Esophagus muscularis mucosa (tissue), 4 donors: ENCODE measurements around the gene KRTAP1-4. TPM values are rescaled to one million over a fixed set of nuclear protein-coding genes. Genes with fewer than 3 reads are reported as not detected.

Experiments used
- DNase-seq: peaks from one replicate; pipeline ENCODE4 v3.0.0-alpha.2; 2017; ENCODE audit errors: extremely low spot score
- H3K27ac ChIP-seq, 4 donors: fragments of 200-600 bp; sonication (generic); replicated peaks in 1 of 4; 1 replicate in 3 of 4; 2 replicates in 1 of 4; pipeline ENCODE4 v1.5.1; 2016 to 2019; ENCODE audit warnings: mild to moderate bottlenecking in 1 of 4
- H3K27me3 ChIP-seq, 4 donors: fragments of 200-600 bp; sonication (generic); one replicate each; pipeline versions ENCODE4 v1.5.1 to v1.6.0; 2016 to 2019
- H3K36me3 ChIP-seq, 4 donors: fragments of 200-600 bp; sonication (generic); one replicate each; pipeline ENCODE4 v1.5.1; 2016 to 2019
- H3K4me1 ChIP-seq, 4 donors: fragments of 200-600 bp; sonication (generic); one replicate each; pipeline ENCODE4 v1.5.1; 2016 to 2019
- H3K4me3 ChIP-seq, 4 donors: fragments of 200-600 bp; sonication (generic); 1 replicate in 2 of 4; 2 replicates in 2 of 4; pipeline ENCODE4 v1.5.1; 2016 to 2019; ENCODE audit warnings: mild to moderate bottlenecking in 4 of 4, moderate library complexity in 1 of 4
- H3K9me3 ChIP-seq, 4 donors: fragments of 200-600 bp; sonication (generic); 1 replicate in 3 of 4; 2 replicates in 1 of 4; pipeline ENCODE4 v1.5.1; 2016 to 2019
- CTCF ChIP-seq, 3 experiments: fragments of 200-600 bp in 2 of 3; fragments of 450-650 bp in 1 of 3; sonication (generic) in 2 of 3; IDR thresholded peaks; one replicate each; pipeline ENCODE4 v1.5.1; 2017 to 2019; ENCODE audit warnings: antibody characterized with exemption in 3 of 3, mild to moderate bottlenecking in 2 of 3, moderate library complexity in 1 of 3
- EP300 ChIP-seq: sonication (generic); formaldehyde crosslinking; IDR thresholded peaks from one replicate; pipeline ENCODE4 v1.6.1; 2017; ENCODE audit warnings: antibody characterized with exemption
- POLR2A ChIP-seq: fragments of 450-650 bp; IDR thresholded peaks from one replicate; pipeline ENCODE4 v1.6.1; 2017; ENCODE audit warnings: antibody characterized with exemption, moderate library complexity, mild to moderate bottlenecking, low read depth
- POLR2AphosphoS5 ChIP-seq, 2 donors: sonication (generic); formaldehyde crosslinking; IDR thresholded peaks; one replicate each; pipeline ENCODE4 v1.6.1; 2017; ENCODE audit warnings: antibody characterized with exemption in 2 of 2
- whole genome bisulfite sequencing: methylation state at CpG from one replicate; pipeline ENCODE4 v1.1.5; 2018; 5-methylcytosine and 5-hydroxymethylcytosine counted together
- intact Hi-C: fragments of 100-400 bp; cut with DNase I; formaldehyde crosslinking; loops from one replicate; pipeline ENCODE4 v1.15.1; 2023
- total RNA-seq, 4 donors: library from RNA; depleted of rRNA; stranded (reverse); fragments of >200 nt; gene quantifications; one replicate each; pipeline versions ENCODE4 v1.1.0 to v1.2.1, GENCODE V29; 2016

Gene KRTAP1-4
- total RNA-seq, 4 donors from 2014 or later, result not detected

DNA sequence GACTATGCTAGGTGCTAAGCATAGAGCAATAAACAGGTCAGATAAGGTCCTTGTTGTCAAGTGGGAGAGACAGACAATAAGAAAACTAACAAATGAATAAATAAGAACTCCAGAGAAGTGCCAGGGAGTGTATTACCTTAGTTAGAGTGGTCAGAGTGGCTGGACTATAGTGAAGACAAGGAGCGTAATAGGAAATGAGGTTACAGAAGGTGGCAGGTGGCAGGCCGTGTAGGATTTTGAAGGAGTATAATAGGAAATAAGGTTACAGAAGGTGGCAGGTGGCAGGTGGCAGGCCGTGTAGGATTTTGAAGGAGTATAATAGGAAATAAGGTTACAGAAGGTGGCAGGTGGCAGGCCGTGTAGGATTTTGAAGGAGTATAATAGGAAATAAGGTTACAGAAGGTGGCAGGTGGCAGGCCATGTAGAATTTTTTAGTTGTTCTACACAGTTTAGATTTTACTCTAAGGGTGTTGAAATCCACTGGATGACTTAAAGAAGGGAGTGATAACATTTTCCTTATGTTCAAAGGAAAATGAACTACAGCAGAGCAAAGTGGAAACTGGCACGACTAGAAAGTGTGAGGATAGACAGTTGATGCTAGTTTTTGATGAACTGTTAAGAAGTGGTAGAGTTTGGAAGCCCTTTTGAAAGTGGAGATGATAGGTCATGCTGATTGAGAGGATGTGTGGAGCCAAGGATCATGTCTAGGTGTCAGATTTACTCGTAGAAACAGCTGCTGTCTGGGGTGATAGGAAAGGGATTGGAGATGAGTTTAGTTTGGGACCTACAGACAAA is 17.5 kb downstream of the KRTAP1-4 start:
- intact Hi-C loops, result no loop called here
- TF ChIP-seq EP300, result no peak
- no peak for TF ChIP-seq CTCF (IDR thresholded peaks at IDR 0.05)
- TF ChIP-seq POLR2A, result no peak
- H3K4me3 ChIP-seq, result no peak overlapping the region
- H3K27me3 ChIP-seq, result peaks cover 0 to 6% (median 0%) of the 10 kb centered on the region in 4 donors
- no peaks in the 10 kb centered on the region for H3K36me3 ChIP-seq
- H3K9me3 ChIP-seq, result no peaks in the 10 kb centered on the region
- DNase-seq, result no peak
- WGBS, result 68% methylated on average over 6 of the region's 6 CpGs
- H3K27ac ChIP-seq, result no peak overlapping the region
- no peaks in the 10 kb centered on the region for H3K4me1 ChIP-seq

DNA sequence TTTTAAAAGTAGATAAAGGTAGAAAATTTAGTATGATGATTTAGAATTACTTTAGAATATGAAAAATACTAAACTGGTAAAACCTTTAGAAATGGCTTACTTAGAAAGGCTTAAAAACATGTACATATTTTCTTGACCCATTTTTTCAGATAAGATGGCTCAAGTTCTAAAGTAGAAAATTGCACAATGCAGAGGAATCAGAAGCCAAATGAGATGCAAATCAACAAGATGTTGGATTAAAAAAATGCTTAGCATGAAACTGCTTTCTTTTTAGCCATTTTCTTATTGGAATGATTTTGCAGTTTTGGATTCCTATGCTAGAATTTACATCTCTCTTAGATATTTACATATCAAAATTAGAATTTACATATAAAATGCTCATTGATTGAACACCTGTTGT is 19.6 kb downstream of the KRTAP1-4 start:
- H3K4me1 ChIP-seq, result no peaks in the 10 kb centered on the region
- DNase-seq, result no peak
- H3K4me3 ChIP-seq, result no peak overlapping the region
- H3K36me3 ChIP-seq, result no peaks in the 10 kb centered on the region
- TF ChIP-seq POLR2AphosphoS5 (IDR thresholded peaks at IDR 0.05), result no peak
- TF ChIP-seq POLR2A, result no peak
- TF ChIP-seq EP300, result no peak
- no peak for TF ChIP-seq CTCF (IDR thresholded peaks at IDR 0.05)
- no peaks in the 10 kb centered on the region for H3K9me3 ChIP-seq
- H3K27me3 ChIP-seq, result peaks cover 0 to 6% (median 0%) of the 10 kb centered on the region in 4 donors
- H3K27ac ChIP-seq, result no peak overlapping the region
- intact Hi-C loops, result no loop called here

DNA sequence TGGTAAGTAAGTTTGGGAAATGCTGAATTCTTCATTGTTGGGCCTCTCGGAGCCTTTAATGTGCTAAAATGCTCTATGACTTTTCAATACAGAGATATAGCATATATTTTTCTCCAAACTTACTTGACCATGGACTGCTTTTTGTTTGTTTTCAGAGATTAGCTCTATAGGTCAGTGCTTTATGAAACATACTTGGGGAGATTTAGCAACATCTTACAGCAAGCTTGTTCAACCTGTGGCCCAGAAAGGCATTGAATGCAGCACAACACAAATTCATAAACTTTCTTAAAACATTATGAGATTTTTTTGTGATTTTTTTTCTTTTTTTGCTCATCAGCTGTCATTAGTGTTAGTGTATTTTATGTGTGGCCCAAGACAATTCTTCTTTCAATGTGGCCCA is 20.1 kb downstream of the KRTAP1-4 start:
- H3K4me1 ChIP-seq, result no peaks in the 10 kb centered on the region
- H3K27me3 ChIP-seq, result peaks cover 0 to 4% (median 0%) of the 10 kb centered on the region in 4 donors
- no peaks in the 10 kb centered on the region for H3K9me3 ChIP-seq
- no peak for DNase-seq
- no peak for TF ChIP-seq POLR2AphosphoS5 (IDR thresholded peaks at IDR 0.05)
- no peak for TF ChIP-seq EP300
- no peak for TF ChIP-seq CTCF (IDR thresholded peaks at IDR 0.05)
- TF ChIP-seq POLR2A, result no peak
- H3K36me3 ChIP-seq, result no peaks in the 10 kb centered on the region
- intact Hi-C loops, result no loop called here
- no peak overlapping the region for H3K27ac ChIP-seq
- H3K4me3 ChIP-seq, result no peak overlapping the region
- WGBS, result 88% methylated on average over 1 of the region's 1 CpG

- H3K27me3 ChIP-seq, result no peaks in the 10 kb centered on the region
- no peak for DNase-seq
- no peaks in the 10 kb centered on the region for H3K4me1 ChIP-seq
- H3K27ac ChIP-seq, result no peak overlapping the region
- TF ChIP-seq CTCF (IDR thresholded peaks at IDR 0.05), result no peak
- no peak for TF ChIP-seq EP300
- TF ChIP-seq POLR2A, result no peak
- TF ChIP-seq POLR2AphosphoS5 (IDR thresholded peaks at IDR 0.05), result no peak
- no peak overlapping the region for H3K4me3 ChIP-seq
- intact Hi-C loops, result no loop called here
- H3K36me3 ChIP-seq, result no peaks in the 10 kb centered on the region
- WGBS, result 68% methylated on average over 4 of the region's 4 CpGs
- H3K9me3 ChIP-seq, result no peaks in the 10 kb centered on the region
Observed at GRCh38 chr17:41009301-41009760, 20.7 kb downstream of the KRTAP1-4 start.

- Histone ChIP-seq H3K4me1 (no peaks in the 10 kb centered on the region), H3K36me3 (no peaks in the 10 kb centered on the region), H3K9me3 (no peaks in the 10 kb centered on the region), H3K27me3 (no peaks in the 10 kb centered on the region), H3K4me3 (no peak within 1 kb of the TSS), H3K27ac (no peak within 1 kb of the TSS)
- 92% methylated on average over 8 of the region's 8 CpGs for WGBS
- no peak for TF ChIP-seq POLR2A
- TF ChIP-seq EP300, result no peak
- no peak for TF ChIP-seq POLR2AphosphoS5 (IDR thresholded peaks at IDR 0.05)
- no peak for TF ChIP-seq CTCF (IDR thresholded peaks at IDR 0.05)
- peak; percentile 81 for DNase-seq
- intact Hi-C loops, result no loop called here
Observed at GRCh38 chr17:41008811-41009210, 21.2 kb downstream of the KRTAP1-4 start, which contains the start of gene KRTAP3-1. TSS of gene KRTAP3-1 (minus strand) at chr17:41009128. CDS start at chr17:41009074, 54 bp downstream.
